Peyer's patch (tissue), 4 donors: ENCODE results near the gene FITM2.

Experiments
- POLR2A ChIP-seq, 2 donors: fragments of 450-650 bp; IDR thresholded peaks; one replicate each; pipeline ENCODE4 v1.5.1; 2017; ENCODE audit warnings: antibody characterized with exemption in 2 of 2, mild to moderate bottlenecking in 2 of 2, moderate library complexity in 2 of 2
- TF ChIP-seq, protein P1 (sequence below), 6 experiments: fragments of 450-650 bp in 4 of 6; fragments of 200-600 bp in 2 of 6; sonication (generic) in 1 of 6; IDR thresholded peaks; one replicate each; pipeline ENCODE4 v1.5.1; 2017 to 2019; ENCODE audit warnings: antibody characterized with exemption in 6 of 6, mild to moderate bottlenecking in 3 of 6, moderate library complexity in 1 of 6

DNA sequence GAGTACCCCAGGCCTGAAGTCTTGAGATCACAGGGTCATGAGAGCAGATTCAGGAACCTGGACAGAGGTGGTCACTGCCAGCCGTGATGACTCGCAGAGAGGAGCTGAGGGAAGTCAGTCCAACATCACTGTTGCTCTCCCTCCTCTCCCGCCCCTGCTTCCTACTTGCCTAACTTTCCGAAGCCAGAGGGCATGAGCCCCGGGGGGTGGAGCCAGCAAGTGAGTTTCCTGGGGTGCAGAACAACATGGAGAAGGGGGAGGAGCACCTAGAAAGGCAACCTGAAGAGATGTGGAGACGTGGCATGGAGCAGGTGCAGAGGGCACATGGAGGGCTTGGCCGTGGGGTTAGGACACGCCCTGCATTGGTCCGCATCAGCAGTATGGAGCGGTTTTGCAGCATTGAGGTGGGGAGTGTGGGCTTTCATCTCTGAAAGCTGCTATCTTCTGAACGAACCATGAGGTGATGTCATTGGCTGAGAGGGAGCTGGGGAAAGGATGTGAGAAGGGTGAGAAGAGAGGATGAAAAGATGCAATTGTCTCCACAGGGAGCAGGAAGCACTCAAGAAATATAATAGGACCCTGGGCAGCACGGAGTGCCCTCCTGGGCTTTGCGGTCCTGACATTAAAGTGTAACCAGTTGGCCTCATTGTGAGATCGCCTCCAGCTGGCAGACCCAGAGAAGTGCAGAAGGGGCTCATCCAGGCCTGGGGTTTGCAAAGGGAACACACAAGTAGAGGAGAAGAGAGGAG lies 38.9 kb downstream of the FITM2 start:
- TF ChIP-seq, protein P1, sequence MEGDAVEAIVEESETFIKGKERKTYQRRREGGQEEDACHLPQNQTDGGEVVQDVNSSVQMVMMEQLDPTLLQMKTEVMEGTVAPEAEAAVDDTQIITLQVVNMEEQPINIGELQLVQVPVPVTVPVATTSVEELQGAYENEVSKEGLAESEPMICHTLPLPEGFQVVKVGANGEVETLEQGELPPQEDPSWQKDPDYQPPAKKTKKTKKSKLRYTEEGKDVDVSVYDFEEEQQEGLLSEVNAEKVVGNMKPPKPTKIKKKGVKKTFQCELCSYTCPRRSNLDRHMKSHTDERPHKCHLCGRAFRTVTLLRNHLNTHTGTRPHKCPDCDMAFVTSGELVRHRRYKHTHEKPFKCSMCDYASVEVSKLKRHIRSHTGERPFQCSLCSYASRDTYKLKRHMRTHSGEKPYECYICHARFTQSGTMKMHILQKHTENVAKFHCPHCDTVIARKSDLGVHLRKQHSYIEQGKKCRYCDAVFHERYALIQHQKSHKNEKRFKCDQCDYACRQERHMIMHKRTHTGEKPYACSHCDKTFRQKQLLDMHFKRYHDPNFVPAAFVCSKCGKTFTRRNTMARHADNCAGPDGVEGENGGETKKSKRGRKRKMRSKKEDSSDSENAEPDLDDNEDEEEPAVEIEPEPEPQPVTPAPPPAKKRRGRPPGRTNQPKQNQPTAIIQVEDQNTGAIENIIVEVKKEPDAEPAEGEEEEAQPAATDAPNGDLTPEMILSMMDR (IDR thresholded peaks at IDR 0.05), result peak in 1 of 6 experiments; percentile 3
- no peak for TF ChIP-seq POLR2A (IDR thresholded peaks at IDR 0.05)
